HEK293T (cell line): Measurements from ENCODE around the gene MORF4L1.

Experiments used
- FOXA1 ChIP-seq: fragments of 450-650 bp; IDR thresholded peaks from 2 replicates; pipeline ENCODE4 v1.6.1; 2016; ENCODE audit warnings: mild to moderate bottlenecking
- SP1 ChIP-seq: fragments of 450-650 bp; IDR thresholded peaks from 2 replicates; pipeline ENCODE4 v1.6.1; 2017

- TF ChIP-seq SP1 = no peak
- no peak for TF ChIP-seq FOXA1
Observed at GRCh38 chr15:78947506-78947905, 74.8 kb downstream of the MORF4L1 start.
